ENCODE results near the gene PLCL1. TPM values are rescaled to one million over a fixed set of nuclear protein-coding genes. Genes with fewer than 3 reads are reported as not detected.

PLCL1 gene
- total RNA-seq, 2 donors from 2014 or later, result 6.9 to 7.5 TPM

DNA sequence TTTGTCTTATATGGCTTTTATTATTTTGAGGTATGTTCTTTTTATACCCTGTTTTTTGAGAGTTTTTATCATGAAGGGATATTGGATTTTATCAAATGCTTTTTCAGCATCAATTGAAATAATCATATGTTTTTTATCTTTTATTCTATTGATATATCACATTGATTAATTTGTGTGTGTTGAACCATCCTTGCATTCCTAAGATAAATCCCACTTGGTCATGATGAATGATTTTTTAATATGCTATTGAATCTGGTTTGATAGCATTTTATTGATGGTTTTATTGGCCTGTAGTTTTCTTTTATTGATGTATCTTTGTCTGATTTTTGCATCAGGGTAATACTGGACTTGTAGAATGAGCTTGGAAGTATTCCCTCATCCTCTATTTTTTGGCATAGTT lies 160.3 kb downstream of the PLCL1 start:
- DNase-seq (ENCODE audit: low spot score), result no peak
- intact Hi-C loops (cut with DNase I), result no loop called here

DNA sequence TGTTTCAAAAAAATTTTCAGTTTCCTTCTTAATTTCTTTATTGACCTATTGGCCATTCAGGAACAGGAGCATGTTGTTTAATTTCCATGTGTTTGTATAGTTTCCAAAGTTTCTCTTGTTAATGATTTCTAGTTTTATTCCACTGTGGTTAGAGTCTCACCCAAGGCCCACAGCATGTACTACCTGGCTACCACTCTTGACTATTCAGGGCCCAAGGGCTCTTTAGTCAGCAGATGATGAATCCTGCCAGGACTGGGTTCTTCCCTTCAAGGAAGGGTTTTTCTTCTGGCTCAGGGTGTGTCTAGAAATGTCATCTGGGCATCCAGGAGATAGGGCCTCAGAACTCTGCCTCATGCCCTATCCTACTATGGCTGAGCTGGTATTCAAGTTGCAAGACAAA lies 161.4 kb downstream of the PLCL1 start:
- no peak for DNase-seq (ENCODE audit: low spot score)
- intact Hi-C loops (cut with DNase I), result no loop called here

DNA sequence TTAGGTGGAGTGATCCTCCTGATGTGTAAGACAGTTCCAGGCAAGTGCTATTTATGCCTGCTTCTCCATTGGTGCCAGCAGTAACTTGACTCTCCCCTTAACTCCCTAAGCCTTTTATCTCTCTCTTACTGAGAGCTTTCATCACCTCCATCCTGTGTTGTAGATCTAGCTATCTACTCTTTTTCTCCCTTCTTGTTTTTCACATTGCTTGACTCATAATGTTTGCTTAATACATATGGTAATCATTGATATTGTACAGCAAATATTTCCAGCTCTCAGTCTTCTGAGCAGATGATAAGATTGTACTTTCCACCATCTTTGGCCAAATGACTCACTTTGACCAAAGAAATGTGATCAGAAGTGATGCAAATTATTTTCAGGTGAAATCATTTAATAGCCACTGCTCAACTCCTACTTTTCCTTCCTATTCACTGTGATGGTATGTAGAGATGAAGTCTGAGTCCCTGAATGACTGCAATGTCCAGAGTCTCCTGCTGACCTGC lies 165.0 kb downstream of the PLCL1 start:
- intact Hi-C loops (cut with DNase I), result no loop called here
- DNase-seq (ENCODE audit: low spot score), result no peak

DNA sequence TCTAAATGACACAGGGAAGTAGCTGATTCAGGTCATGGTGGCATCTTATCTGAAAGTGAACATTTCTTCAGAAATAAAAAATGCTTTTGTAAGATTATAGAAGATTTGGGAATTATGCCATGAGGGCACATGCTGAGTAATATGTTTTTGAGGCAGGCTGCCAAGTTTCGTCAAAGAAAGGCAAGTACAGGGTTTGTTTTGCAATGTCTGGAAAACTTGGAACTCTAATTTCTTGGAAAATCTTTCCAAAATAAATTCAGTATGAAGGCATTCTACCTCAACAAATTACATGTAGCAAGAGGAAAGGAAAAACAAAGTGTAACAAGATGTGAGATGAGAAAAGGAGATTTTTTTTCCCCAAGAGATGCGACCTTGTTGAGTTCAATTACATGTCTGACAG lies 167.7 kb downstream of the PLCL1 start:
- DNase-seq (ENCODE audit: low spot score), result no peak

DNA sequence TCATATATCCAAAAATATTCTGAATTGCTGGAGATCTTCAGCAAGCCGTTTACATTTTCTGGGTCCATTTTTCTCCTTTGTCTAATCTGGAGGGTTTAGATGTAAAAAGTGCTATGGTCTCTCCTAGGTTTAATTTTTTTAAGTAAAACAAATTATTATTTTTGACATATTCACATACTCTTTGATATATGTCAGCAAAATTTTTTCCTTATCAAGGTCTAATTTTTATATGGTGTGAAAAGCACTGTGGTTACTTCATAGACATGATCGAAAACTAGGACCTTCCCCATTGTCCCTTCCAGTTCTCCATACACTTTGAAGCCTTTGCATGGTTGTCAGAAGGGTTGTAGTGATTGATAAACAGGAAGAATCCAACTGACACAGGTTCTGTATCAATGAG lies 168.2 kb downstream of the PLCL1 start:
- DNase-seq (ENCODE audit: low spot score), result no peak
- intact Hi-C loops (cut with DNase I), result no loop called here

More for the DNA sequence above, 167.7 kb downstream of the PLCL1 start:
- intact Hi-C loops (cut with DNase I), result no loop called here

DNA sequence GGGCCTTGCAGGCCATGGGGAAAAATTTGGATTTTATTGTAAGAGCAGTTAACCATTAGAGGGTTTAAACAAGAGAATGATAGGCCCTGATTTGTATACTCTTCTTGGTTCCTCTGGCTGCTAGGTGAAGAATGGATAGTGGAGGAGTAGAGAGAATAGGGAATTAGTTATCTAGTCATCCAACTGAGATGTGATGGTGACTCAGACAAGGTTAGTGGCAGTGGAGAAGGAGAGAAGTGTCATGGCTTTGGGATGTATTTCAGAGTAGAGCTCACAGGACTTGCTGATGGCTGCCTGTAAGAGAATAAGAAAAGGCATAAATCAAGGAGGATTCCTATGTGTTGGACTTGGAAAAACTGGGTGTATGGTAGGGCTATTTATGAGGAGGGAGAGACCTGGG lies 169.4 kb downstream of the PLCL1 start:
- DNase-seq (ENCODE audit: low spot score), result no peak
- intact Hi-C loops (cut with DNase I), result no loop called here

DNA sequence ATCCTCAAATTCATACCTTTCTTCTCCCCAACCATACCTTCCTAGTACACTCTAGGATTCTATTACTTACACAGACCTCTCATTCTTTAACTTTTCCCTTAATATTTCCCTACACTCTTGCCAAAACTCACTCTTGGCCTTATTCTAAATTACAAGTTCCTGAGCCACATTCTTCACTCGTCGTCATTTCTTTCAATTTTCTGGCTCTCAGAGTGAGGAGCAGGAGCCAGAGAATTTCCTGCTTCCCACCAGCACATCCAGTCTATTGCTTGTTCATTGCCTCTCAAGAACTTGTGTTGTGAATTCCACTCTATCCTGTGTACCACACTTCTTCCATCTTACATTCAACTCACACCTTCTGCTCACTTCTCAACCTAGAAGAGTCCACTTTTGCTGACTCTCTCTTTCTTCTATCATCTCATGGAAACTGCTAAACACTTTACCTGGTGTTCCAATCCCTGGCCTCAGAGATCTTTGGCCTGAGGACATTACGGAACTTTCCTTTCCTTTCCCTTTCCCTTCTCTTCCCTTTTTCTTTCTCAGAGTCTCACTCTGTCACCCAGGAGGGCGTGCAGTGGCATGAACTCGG lies 171.6 kb downstream of the PLCL1 start:
- DNase-seq (ENCODE audit: low spot score), result no peak
- intact Hi-C loops (cut with DNase I), result no loop called here

DNA sequence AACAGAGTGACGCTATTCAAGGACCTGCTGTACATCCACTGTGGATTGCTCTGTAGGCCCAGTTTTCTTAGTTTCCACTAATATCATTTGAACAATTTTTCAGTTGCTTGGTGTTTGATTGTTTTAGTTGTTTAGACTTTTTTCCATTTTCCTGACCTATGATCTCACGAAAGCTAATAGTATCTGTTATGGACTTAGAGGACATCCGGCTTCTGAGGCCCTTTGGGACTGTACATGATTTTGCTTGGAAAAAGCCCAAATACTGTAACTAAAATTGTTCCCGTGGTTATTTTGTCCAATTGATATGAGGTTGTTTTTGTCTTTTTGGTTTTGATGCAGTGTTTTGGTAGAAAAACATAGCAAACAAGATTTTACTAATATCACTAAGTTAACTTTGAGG lies 174.6 kb downstream of the PLCL1 start:
- no peak for DNase-seq (ENCODE audit: low spot score)
- intact Hi-C loops (cut with DNase I), result no loop called here

DNA sequence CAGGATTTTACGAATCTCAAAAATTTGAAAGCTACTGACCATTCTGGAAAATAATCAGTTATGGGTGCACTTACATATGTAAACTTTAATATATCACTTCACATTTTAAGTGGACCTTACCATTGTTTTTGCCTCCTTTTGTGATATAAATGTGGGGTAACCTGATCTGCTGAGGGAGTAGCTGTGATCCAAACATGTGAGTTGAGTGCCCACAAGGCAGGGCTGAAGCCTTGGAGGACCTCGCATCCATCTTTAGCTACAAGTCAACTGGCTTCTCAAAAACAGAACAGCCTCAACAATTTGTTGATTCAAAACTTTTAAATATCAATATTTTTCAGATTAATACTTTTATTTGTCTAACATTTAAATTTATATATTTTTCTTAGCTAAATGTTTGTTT lies 178.2 kb downstream of the PLCL1 start:
- DNase-seq (ENCODE audit: low spot score), result no peak
- intact Hi-C loops (cut with DNase I), result no loop called here

DNA sequence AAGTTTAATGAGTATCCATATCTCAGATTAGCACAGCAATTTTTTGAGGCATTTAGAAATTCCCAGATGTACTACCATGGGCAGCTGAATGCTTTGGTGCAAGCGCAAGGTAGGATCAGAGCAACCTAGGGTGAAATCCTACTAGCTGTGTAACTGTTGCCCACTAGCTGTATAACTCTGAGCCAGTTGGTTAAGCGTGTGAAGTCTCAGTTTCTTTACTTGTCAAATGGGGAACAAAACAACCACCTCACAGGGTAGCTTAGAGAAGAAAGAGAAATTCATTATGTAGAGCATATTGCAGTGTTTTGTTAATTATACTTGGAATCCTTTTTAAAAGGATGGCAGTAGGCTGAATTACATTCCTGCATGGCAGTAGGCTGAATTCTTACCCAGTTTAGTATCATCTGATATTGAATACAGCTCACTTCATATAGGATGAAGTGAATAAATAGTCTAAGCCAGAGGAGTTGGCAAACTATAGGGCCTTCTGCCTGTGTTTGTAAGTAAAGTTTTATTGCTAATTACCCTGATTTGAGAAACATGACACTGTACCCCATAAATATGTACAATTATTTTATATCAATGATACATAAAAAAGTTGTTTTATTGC lies 180.7 kb downstream of the PLCL1 start:
- intact Hi-C loops (cut with DNase I), result no loop called here
- no peak for DNase-seq (ENCODE audit: low spot score)

DNA sequence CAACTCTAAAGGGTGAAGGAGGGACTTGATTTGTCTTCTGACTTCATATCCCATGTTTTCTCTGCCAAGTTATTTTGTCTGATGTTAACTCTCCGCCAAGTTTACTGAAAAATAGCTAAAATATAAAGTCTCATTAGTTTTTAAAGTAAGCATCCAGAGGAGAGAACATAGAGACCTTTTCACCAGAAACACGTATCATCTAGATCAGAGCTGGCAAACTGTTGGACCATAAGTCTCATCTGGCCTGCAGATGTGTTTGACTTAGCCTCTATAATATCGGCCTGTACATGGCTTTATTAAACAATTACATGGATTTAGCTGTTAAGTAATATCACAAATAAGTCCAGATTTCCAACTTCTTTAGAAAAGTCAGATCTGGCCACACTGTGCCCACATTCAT lies 182.6 kb downstream of the PLCL1 start:
- intact Hi-C loops (cut with DNase I), result no loop called here
- no peak for DNase-seq (ENCODE audit: low spot score)

DNA sequence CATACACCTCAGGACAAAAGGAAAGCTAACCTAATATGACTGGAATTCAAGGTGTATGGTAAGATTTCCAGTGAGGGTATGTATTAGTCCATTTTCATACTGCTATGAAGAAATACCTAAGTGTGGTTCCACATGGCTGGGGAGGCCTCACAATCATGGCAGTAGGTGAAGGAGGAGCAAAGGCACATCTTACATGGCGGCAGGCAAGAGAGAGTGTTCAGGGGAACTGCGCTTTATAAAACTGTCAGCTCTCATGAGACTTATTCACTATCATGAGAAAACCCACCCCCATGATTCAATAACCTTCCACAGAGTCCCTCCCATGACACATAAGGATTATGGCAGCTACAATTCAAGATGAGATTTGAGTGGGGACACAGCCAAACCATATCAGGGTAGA lies 186.0 kb downstream of the PLCL1 start:
- intact Hi-C loops (cut with DNase I), result no loop called here
- no peak for DNase-seq (ENCODE audit: low spot score)

DNA sequence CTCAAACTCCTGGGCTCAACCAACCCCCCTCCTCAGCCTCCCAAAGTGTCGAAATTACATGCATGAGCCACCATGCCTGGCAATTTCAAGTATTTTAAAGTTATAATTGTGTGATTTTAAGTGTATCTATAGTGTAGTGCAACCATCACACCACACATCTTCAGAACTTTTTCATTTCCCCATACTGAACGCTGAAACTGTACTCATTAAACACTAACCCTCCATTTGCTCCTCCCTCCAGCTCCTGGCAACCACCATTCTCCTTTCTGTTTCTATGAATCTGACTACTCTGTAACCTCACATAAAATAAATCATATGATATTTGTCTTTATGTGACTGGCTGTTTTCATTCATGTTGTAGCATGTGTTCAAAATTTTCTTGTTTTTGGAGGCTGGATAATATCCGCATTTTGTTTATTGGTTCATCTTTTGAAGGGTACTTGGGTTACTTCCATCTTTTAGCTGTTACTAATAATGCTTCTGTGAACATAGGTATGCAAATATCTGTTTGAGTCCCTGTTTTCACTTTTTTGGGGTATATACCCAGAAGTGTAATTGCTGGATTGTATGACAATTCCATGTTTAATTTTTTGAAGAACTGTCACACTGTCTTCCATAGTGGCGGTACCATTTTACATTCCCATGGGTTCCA lies 188.2 kb downstream of the PLCL1 start:
- intact Hi-C loops (cut with DNase I), result no loop called here
- DNase-seq (ENCODE audit: low spot score), result no peak

DNA sequence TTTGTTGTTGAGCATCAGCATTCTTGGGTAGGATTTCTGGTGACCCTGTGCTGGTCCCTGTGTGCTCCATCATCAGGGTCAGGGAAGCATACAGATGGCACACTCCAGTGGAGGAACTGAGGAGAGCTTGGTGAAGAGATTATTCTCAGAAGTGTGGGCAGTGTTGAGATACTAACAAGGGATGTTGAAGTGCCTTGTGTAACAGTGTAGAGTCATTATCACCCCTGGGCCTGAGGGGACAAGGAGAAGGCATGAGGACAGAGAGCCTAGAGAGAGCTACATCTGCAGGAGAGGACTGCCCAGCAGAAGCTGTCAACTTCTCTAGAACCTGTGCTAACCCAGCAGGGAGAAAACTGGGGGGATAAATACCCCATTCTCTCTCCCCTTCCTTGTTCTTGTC lies 189.0 kb downstream of the PLCL1 start:
- DNase-seq (ENCODE audit: low spot score), result no peak
- intact Hi-C loops (cut with DNase I), result no loop called here

DNA sequence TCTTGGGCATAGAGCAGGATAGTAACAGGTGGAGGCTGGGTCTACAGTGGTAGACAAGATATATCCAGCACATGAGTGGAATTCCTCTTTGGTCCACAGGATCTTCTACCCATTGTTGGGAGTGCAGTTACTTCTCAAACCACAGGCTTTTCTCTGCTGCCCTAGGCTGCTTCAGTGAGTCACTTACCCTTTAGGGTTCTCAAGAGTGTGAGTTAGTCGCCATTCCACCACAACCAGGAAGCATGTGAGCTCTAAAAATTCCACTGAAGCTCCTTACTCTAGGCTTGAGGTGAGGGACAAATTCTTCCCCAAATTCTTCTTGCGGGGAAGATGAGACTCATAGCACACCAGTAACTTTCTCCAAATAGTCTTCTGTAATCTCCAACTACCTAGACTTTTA lies 189.4 kb downstream of the PLCL1 start:
- no peak for DNase-seq (ENCODE audit: low spot score)

DNA sequence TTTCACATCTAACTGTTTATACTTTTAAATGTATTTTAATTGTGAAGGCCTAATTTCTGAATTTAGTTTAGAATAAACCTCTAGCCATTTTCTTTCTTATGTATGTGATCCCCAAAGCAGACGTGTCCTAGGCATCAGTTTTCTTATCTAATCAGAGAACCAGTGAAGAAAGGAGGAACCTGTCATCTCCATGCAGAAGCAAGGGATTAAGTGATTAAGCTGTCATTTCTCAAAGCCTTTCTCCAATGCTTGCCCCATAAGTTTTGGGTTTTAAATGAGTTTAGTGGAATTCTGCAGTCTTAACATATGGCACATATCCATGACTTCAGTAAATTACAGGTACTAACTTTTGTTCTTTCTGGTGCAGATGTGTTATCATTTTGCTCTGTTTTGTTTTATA lies 190.4 kb downstream of the PLCL1 start:
- intact Hi-C loops (cut with DNase I), result no loop called here
- DNase-seq (ENCODE audit: low spot score), result no peak

More for the DNA sequence above, 189.4 kb downstream of the PLCL1 start:
- intact Hi-C loops (cut with DNase I), result no loop called here

DNA sequence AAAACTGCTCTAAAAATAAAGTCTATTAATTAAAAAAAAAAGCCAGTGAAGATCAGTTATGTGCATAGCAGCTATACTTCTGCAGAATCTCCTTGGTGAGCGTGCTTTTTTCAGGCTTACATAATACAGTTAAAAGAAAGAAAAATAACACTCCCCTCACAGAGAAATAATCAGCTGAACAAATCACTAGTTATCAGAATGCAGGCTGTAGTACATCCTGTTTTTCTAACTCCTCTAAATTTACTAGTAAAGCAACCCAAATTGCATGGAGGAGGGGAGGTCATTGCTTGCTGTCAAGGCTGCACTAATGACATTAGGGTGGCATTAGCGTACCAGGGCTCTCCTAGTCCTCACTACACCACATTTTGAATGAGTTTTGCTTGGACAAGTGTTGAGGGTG lies 192.2 kb downstream of the PLCL1 start:
- intact Hi-C loops (cut with DNase I), result no loop called here
- no peak for DNase-seq (ENCODE audit: low spot score)

DNA sequence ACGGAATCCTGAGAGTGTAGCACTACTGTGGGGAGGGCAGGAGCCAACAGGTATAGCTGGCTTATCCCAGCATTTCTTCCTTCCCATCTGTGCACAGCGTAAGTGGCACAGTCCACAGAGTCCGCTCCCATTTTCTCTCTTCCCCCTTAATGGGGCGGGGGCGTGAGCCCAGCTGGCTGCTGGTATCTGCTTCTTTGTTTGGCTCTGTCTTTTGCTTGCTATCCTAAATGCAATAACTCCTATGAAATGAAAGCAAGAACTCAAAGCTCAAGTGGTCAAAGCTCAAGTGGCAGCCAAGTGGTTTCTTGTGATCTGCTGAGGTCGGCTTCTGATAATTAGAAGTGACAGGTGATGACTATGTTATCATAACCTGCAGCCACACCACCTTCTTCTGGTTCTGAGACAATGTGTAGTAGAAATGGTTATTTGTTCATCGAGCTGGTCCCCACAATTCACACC lies 192.7 kb downstream of the PLCL1 start:
- DNase-seq (ENCODE audit: low spot score), result no peak
- intact Hi-C loops (cut with DNase I), result no loop called here

DNA sequence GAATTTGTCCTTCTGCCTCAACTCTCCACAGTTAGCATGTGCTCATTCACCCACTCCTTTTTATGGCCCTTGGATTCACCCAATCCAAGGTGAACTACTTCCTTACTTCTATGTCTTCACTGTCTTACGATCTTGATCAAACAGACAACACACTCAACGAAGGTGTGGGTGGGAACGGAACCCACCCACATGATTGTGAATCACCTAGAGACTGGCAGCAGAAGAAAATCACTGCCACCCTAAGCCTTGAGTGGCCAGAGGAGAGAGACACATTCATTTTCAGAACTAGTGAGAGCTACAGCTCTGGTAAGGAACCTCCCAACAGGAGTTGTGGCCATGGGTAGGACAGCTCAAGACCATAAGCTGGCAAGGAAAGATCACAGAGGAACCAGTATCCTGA lies 194.3 kb downstream of the PLCL1 start:
- intact Hi-C loops (cut with DNase I), result no loop called here
- DNase-seq (ENCODE audit: low spot score), result no peak

DNA sequence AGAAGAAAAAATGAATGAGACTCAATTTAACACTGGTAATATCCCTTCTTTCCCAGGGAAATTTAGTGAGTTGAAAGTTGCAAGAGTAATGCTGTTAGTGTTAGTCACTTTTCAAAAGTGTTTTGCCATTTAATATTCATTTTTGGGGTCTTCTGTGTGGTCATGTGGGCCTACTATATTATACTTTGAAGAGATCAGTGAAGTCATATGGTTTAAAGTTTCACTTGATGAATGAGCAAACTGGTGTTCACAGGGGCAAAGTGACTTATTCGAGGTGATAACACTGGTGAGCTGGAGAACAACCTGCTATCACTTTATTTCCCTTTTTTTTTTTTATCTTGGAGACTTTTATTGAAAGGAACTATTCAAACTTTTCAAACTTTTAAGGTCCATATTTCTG lies 196.0 kb downstream of the PLCL1 start:
- intact Hi-C loops (cut with DNase I), result no loop called here
- no peak for DNase-seq (ENCODE audit: low spot score)

DNA sequence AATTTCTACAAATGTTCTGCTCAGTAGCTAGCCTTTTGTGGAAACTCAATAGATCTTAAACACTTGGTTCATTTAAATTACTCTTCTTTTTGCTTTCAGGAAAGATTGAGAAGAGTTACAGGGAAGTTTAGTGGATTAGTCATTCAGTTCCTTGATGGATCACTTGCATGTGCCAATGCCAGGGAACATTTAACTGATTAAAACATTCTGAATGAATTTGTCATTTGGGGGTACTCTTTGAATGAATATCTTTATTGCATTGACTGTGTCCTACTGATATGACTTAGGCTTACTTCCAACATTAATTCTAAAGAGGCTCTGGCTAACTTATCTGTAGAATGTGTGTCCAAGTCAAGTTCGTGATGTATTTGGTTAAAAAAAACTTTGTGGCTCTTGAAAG lies 199.8 kb downstream of the PLCL1 start:
- no peak for DNase-seq (ENCODE audit: low spot score)
- intact Hi-C loops (cut with DNase I), result no loop called here
